Ascending aorta (tissue), 2 donors: ENCODE data around the gene FAM219A. TPM values are rescaled to one million over a fixed set of nuclear protein-coding genes. Genes with fewer than 3 reads are reported as not detected.
"Not testable (repeated sequence)": the region's sequence is repeated elsewhere in the genome, so short reads cannot be mapped to it uniquely, and the experiment has no call there.

ENCODE experiments used
- DNase-seq, 2 donors: peaks; one replicate each; pipeline ENCODE4 v3.0.0-alpha.2; 2019; ENCODE audit warnings: low spot score in 2 of 2
- H3K27ac ChIP-seq, 2 donors: fragments of 200-600 bp; sonication (generic); one replicate each; pipeline ENCODE4 v1.5.1; 2016 to 2017; ENCODE audit warnings: mild to moderate bottlenecking in 1 of 2
- H3K27me3 ChIP-seq: fragments of 200-600 bp; sonication (generic); one replicate; pipeline ENCODE4 v1.5.1; 2017
- H3K36me3 ChIP-seq, 2 donors: fragments of 200-600 bp; sonication (generic); one replicate each; pipeline ENCODE4 v1.5.1; 2016
- H3K4me1 ChIP-seq, 2 donors: fragments of 200-600 bp; sonication (generic); one replicate each; pipeline ENCODE4 v1.5.1; 2016 to 2017; ENCODE audit warnings: mild to moderate bottlenecking in 1 of 2
- H3K4me3 ChIP-seq, 2 donors: fragments of 200-600 bp; sonication (generic); one replicate each; pipeline ENCODE4 v1.5.1; 2016 to 2017; ENCODE audit warnings: mild to moderate bottlenecking in 1 of 2
- H3K9me3 ChIP-seq, 2 donors: fragments of 200-600 bp; sonication (generic); one replicate each; pipeline ENCODE4 v1.5.1; 2016
- intact Hi-C: fragments of 100-400 bp; cut with DNase I; formaldehyde crosslinking; loops from one replicate; pipeline ENCODE4 v1.15.1; 2023
- total RNA-seq: library from RNA; depleted of rRNA; stranded (reverse); fragments of >200 nt; gene quantifications from one replicate; pipeline ENCODE4 v1.1.0, GENCODE V29; 2016
- TF ChIP-seq, protein P1 (sequence below), 3 experiments: fragments of 200-600 bp in 2 of 3; fragments of 450-650 bp in 1 of 3; sonication (generic) in 2 of 3; IDR thresholded peaks; one replicate each; pipeline ENCODE4 v1.5.1; 2016 to 2019; ENCODE audit warnings: antibody characterized with exemption in 3 of 3, mild to moderate bottlenecking in 1 of 3, moderate library complexity in 1 of 3

Gene FAM219A
- total RNA-seq, 1 donor from 2014 or later = 26.8 TPM

DNA sequence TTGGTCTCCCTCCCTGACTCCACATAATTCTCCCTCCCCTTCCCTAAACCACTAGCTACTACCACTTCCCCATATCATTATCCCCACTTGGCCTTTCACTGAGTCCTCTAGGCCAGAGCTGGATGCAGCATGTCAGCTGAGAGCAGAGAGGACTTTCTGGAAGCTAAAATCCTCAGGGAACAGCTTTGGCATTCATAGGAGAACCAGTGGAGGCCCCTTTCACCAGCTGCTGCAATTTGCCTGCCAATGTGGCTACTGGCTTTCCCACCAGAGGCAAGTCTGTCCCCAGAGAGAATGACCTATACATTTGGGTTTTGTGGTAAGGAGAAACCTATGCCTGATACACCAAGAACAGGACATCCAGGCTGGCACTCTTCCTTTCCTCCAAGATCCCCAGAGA lies 14.4 kb downstream of the FAM219A start:
- Histone ChIP-seq H3K36me3 (no peaks in the 10 kb centered on the region), H3K4me3 (no peak overlapping the region), H3K27me3 (no peaks in the 10 kb centered on the region), H3K27ac (no peak overlapping the region), H3K4me1 (no peaks in the 10 kb centered on the region), H3K9me3 (no peaks in the 10 kb centered on the region)
- TF ChIP-seq, protein P1, sequence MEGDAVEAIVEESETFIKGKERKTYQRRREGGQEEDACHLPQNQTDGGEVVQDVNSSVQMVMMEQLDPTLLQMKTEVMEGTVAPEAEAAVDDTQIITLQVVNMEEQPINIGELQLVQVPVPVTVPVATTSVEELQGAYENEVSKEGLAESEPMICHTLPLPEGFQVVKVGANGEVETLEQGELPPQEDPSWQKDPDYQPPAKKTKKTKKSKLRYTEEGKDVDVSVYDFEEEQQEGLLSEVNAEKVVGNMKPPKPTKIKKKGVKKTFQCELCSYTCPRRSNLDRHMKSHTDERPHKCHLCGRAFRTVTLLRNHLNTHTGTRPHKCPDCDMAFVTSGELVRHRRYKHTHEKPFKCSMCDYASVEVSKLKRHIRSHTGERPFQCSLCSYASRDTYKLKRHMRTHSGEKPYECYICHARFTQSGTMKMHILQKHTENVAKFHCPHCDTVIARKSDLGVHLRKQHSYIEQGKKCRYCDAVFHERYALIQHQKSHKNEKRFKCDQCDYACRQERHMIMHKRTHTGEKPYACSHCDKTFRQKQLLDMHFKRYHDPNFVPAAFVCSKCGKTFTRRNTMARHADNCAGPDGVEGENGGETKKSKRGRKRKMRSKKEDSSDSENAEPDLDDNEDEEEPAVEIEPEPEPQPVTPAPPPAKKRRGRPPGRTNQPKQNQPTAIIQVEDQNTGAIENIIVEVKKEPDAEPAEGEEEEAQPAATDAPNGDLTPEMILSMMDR (IDR thresholded peaks at IDR 0.05) = no peak
- no peak for DNase-seq
- intact Hi-C loops = no loop called here

DNA sequence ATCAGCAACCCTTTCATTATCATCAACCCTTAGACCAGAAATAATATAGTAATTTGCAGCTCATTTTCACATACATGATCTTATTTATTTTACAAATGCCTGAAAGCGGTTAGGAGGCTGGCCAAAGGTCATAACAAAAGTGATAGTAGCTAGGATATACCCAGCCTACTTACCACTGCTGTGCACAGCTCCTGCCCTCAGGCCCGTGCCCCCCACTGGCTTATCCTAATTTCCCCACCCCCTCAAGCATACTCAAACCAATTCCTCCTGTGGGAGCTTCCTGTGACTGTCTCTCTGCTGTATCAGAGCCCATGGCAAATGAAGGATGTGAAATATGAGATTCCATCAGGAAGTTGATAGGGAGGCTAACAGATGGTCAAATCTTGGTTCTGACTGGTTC lies 14.8 kb downstream of the FAM219A start:
- Histone ChIP-seq H3K9me3 (no peaks in the 10 kb centered on the region), H3K4me3 (no peak overlapping the region), H3K27ac (no peak overlapping the region), H3K27me3 (no peaks in the 10 kb centered on the region), H3K4me1 (no peaks in the 10 kb centered on the region), H3K36me3 (no peaks in the 10 kb centered on the region)
- intact Hi-C loops = no loop called here
- TF ChIP-seq, protein P1 (IDR thresholded peaks at IDR 0.05) = no peak
- no peak for DNase-seq

DNA sequence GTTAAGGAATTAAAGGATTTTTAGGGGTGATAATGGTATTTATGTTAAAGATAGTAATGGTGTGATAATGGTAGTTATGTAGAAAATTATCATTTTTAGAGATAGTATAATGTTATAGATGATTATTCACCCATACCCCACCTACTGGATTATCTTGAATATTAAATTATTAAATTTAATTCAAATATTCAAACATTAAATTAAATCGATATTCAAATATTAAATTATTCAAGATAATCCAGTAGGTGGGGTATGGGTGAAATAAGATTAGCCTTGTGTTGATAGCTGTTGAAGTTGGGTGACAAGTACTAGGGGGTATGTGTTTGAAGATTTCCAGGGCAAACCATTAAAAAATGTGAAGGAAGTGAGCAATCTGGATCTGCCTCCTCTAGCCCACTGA lies 15.6 kb downstream of the FAM219A start:
- Histone ChIP-seq H3K4me3 (no peak overlapping the region), H3K4me1 (no peaks in the 10 kb centered on the region), H3K36me3 (no peaks in the 10 kb centered on the region), H3K27me3 (no peaks in the 10 kb centered on the region), H3K9me3 (no peaks in the 10 kb centered on the region), H3K27ac (no peak overlapping the region)
- DNase-seq = no peak
- intact Hi-C loops = no loop called here
- TF ChIP-seq, protein P1 (IDR thresholded peaks at IDR 0.05) = no peak

DNA sequence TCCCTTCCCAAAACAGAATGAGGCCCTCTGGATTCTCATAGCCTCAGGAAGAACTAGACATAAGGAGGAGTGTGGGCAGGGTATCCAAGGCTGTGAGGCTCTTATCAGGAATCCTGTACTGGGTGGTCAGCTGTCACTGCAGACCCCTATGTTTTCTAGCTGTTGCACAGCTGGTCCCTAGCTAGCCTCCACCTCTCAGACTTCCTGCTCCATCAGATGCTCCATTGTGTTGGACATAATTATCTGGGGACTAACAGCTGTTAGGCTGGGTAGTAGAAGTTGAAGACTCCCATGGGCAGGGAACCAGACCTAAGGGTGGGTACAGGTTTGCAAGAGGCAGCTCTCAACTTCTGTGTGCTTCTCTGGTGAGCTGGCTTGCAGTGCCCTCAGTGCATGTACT lies 18.4 kb downstream of the FAM219A start:
- Histone ChIP-seq H3K27me3 (no peaks in the 10 kb centered on the region), H3K9me3 (no peaks in the 10 kb centered on the region), H3K27ac (no peak overlapping the region), H3K36me3 (no peaks in the 10 kb centered on the region), H3K4me3 (no peak overlapping the region), H3K4me1 (no peaks in the 10 kb centered on the region)
- TF ChIP-seq, protein P1 (IDR thresholded peaks at IDR 0.05) = no peak
- intact Hi-C loops = no loop called here
- no peak for DNase-seq

DNA sequence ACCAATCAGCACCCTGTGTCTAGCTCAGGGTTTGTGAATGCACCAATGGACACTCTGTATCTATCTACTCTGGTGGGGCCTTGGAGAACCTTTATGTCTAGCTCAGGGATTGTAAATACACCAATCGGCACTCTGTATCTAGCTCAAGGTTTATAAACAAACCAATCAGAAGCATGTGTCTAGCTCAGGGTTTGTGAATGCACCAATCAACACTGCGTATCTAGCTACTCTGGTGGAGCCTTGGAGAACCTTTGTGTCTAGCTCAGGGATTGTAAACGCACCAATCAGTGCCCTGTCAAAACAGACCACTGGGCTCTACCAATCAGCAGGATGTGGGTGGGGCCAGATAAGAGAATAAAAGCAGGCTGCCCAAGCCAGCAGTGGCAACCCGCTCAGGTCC lies 19.9 kb downstream of the FAM219A start:
- intact Hi-C loops, H3K9me3 ChIP-seq, H3K27me3 ChIP-seq, H3K27ac ChIP-seq, H3K4me3 ChIP-seq, H3K36me3 ChIP-seq, H3K4me1 ChIP-seq, DNase-seq: not testable (repeated sequence)

DNA sequence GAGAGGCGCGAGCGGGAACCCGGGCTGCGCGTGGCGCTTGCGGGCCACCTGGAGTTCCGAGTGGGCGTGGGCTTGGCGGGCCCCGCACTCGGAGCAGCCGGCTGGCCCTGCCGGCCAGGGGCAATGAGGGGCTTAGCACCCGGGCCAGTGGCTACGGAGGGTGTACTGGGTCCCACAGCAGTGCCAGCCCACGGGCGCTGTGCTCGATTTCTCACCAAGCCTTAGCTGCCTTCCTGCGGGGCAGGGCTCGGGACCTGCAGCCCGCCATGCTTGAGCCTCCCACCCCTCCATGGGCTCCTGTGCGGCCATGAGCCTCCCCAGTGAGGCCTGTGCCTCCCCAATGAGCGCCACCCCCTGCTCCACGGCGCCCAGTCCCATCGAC lies 20.5 kb downstream of the FAM219A start:
- not testable (repeated sequence) for H3K9me3 ChIP-seq, H3K4me3 ChIP-seq, H3K36me3 ChIP-seq, H3K4me1 ChIP-seq, H3K27ac ChIP-seq, H3K27me3 ChIP-seq, DNase-seq
- intact Hi-C loops = loop anchor here (1.0 kb wide), 1 partner anchor 63 kb away; no protein-coding TSS in a partner anchor
